ENCODE measurements around the gene MYCBPAP. TPM values are rescaled to one million over a fixed set of nuclear protein-coding genes. Genes with fewer than 3 reads are reported as not detected.

MYCBPAP gene
- total and polyA plus RNA-seq, 7 experiments from 2014 or later: 0.59 to 9.0 (median 5.1) TPM; not detected in 1

DNA sequence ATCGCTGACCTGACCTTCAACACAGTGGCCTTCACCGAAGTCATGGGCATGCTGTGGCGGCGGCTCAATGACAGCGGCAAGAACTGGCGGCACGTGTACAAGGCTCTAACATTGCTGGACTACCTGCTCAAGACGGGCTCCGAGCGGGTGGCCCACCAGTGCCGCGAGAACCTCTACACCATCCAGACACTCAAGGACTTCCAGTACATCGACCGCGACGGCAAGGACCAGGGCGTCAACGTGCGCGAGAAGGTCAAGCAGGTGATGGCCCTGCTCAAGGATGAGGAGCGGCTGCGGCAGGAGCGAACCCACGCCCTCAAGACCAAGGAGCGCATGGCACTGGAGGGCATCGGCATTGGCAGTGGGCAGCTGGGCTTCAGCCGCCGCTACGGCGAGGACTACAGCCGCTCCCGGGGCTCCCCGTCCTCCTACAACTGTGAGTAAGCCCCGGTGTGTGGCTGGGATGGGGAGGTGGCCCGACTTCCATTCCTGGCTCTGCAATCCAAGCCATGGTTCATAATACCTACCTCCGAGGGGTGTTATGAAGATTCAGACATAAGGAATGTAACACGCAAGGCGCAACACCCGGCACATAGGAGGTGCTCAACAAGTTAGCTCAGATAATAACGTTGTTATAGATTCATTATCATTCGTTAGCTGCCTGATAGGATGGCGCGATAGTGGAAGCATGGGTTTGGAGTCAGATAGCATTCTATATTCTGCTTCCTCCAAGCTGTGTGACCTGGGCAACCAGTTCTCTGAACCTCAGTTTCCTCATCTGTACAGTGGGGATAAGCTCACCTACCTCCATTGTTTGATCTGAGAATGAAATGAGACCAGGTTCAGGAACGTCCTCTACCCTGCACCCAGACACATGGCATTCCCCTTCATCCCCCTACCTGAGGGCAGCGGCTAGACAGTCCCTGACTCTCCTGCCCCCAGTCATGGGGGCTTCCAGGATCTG lies 28.7 kb downstream of the MYCBPAP start:
- intact Hi-C loops (cut with micrococcal nuclease): no loop called here
- POLR2A ChIA-PET: no interaction called here
- H3K27ac Mint-ChIP-seq: no peak overlapping the region

DNA sequence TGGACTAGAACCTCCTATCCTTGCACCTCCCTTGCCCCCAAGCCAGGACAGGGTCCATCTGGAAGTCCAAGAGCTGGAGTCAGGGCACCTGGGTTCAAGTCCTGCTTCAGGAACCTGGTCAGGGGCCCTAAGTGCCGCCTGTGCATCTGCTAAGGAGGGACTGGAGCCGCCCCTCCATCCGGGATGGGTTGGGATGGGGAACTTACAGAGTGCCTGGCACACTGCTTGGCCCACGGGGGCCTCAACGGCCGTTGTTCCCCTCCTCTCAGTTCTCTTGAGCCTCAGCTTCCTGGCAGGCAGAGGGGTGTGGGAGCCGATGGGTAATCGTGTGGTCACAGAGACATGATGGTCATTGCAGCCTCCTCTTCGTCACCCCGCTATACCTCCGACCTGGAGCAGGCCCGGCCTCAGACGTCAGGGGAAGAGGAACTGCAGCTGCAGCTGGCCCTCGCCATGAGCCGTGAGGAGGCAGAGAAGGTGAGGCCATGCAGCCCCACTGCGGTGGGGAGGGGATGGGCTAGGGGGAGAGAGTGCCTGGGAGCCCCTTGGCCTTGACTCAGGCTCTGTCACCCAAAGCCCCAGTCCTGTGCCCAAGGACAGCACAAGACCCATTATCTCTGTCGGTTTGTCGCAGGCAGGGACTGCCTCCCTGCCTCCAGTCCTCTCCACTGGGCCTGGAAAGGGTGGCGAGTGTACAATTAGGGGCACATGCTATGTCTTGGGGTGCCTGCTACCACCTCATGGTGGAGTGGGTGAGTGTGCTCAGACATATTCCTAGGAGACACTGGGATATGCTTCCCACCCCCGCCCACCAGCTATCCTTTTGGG lies 29.7 kb downstream of the MYCBPAP start:
- no peak overlapping the region for H3K27ac Mint-ChIP-seq
- Histone ChIP-seq H3K4me3 (ENCODE audit: low read length) (no peak overlapping the region), H3K27ac (ENCODE audit: low read depth, low read length) (no peak overlapping the region), H3K36me3 (ENCODE audit: control insufficient read depth in 2 of 3, insufficient read depth in 3 of 3, low read length in 3 of 3) (no peaks in the 10 kb centered on the region), H3K9me3 (ENCODE audit: control insufficient read depth in 2 of 3, low read length in 3 of 3) (no peaks in the 10 kb centered on the region), H3K27me3 (ENCODE audit: control insufficient read depth in 2 of 2, insufficient read depth in 2 of 2, low read length in 2 of 2) (peaks cover 0 to 7% of the 10 kb centered on the region in 2 donors), H3K4me1 (ENCODE audit: control insufficient read depth in 2 of 2, insufficient read depth in 2 of 2, low read length in 2 of 2) (peaks cover 10 to 16% of the 10 kb centered on the region in 2 donors)
- peaks cover 13 to 31% (median 19%) of the 10 kb centered on the region in 5 donors for H3K27me3 Mint-ChIP-seq
- no peak overlapping the region for H3K4me3 Mint-ChIP-seq
- no peaks in the 10 kb centered on the region for H3K36me3 Mint-ChIP-seq
- H3K4me1 Mint-ChIP-seq: peaks cover 12 to 26% (median 20%) of the 10 kb centered on the region in 7 donors
- CTCF ChIA-PET: no interaction called here
- no peak for ATAC-seq
- no peaks in the 10 kb centered on the region for H3K9me3 Mint-ChIP-seq
- intact Hi-C loops (cut with micrococcal nuclease): no loop called here
- no peak for DNase-seq
- POLR2A ChIA-PET: no interaction called here

More for the DNA sequence above, 28.7 kb downstream of the MYCBPAP start:
- Histone ChIP-seq H3K4me1 (ENCODE audit: control insufficient read depth in 2 of 2, insufficient read depth in 2 of 2, low read length in 2 of 2) (peaks cover 4 to 21% of the 10 kb centered on the region in 2 donors), H3K9me3 (ENCODE audit: control insufficient read depth in 2 of 3, low read length in 3 of 3) (no peaks in the 10 kb centered on the region), H3K27me3 (ENCODE audit: control insufficient read depth in 2 of 2, insufficient read depth in 2 of 2, low read length in 2 of 2) (peaks cover 0 to 14% of the 10 kb centered on the region in 2 donors), H3K36me3 (ENCODE audit: control insufficient read depth in 2 of 3, insufficient read depth in 3 of 3, low read length in 3 of 3) (no peaks in the 10 kb centered on the region), H3K4me3 (ENCODE audit: low read length) (no peak overlapping the region), H3K27ac (ENCODE audit: low read depth, low read length) (no peak overlapping the region)
- H3K27me3 Mint-ChIP-seq: peaks cover 17 to 36% (median 25%) of the 10 kb centered on the region in 5 donors
- H3K9me3 Mint-ChIP-seq: no peaks in the 10 kb centered on the region
- no peak overlapping the region for H3K4me3 Mint-ChIP-seq
- H3K4me1 Mint-ChIP-seq: peaks cover 11 to 27% (median 15%) of the 10 kb centered on the region in 7 donors
- CTCF ChIA-PET: no interaction called here
- DNase-seq (no peak), ATAC-seq (no peak)
- H3K36me3 Mint-ChIP-seq: no peaks in the 10 kb centered on the region

DNA sequence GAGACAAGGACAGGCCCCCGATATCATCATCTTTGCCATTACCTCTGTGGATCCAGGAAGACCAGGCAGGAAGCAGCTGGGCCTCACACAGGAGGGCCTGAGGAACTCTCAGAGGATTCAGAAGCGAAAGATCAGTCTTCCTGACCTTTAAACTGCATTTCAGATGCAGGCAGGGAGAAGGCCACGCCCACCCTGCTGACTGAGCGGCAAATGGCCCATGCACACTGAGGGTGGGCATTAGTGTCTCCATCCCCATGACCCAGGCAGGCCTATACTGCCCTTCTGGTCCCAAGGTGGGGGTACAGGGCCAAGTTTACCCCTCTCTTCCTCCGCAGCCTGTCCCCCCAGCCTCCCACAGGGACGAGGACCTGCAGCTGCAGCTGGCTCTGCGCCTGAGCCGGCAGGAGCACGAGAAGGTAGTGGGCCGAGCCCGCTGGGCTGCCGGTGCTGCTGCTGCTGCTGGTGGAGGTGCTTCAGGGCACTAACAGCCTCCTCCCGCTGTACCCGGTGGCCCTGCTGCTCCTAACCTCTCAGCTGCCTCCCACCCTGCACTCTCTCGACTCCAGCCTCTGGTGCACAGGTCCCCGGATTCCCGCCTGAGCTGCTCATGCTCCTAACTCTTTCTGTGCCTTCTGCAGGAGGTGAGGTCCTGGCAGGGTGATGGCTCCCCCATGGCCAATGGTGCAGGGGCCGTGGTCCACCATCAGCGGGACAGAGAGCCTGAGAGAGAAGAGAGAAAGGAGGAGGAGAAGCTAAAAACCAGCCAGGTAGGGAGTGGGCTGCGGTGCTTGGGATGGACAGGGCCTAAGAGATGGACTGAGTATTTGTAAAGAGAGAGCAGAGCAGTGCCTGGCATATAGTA lies 30.5 kb downstream of the MYCBPAP start:
- Histone ChIP-seq H3K4me3 (ENCODE audit: low read length) (no peak overlapping the region), H3K27ac (ENCODE audit: low read depth, low read length) (no peak overlapping the region), H3K27me3 (ENCODE audit: control insufficient read depth in 2 of 2, insufficient read depth in 2 of 2, low read length in 2 of 2) (no peaks in the 10 kb centered on the region), H3K4me1 (ENCODE audit: control insufficient read depth in 2 of 2, insufficient read depth in 2 of 2, low read length in 2 of 2) (peaks cover 10% of the 10 kb centered on the region in 2 donors), H3K36me3 (ENCODE audit: control insufficient read depth in 2 of 3, insufficient read depth in 3 of 3, low read length in 3 of 3) (no peaks in the 10 kb centered on the region), H3K9me3 (ENCODE audit: control insufficient read depth in 2 of 3, low read length in 3 of 3) (no peaks in the 10 kb centered on the region)
- ATAC-seq: no peak
- ChIA-PET CTCF (no interaction called here), POLR2A (no interaction called here)
- Mint-ChIP-seq H3K4me1 (peaks cover 5 to 18% (median 12%) of the 10 kb centered on the region in 7 donors), H3K9me3 (no peaks in the 10 kb centered on the region), H3K36me3 (no peaks in the 10 kb centered on the region), H3K4me3 (no peak overlapping the region), H3K27ac (peak overlapping the region in 1 of 9 donors; percentile 51), H3K27me3 (peaks cover 5 to 26% (median 12%) of the 10 kb centered on the region in 5 donors)
- intact Hi-C loops (cut with micrococcal nuclease): no loop called here
- no peak for DNase-seq

DNA sequence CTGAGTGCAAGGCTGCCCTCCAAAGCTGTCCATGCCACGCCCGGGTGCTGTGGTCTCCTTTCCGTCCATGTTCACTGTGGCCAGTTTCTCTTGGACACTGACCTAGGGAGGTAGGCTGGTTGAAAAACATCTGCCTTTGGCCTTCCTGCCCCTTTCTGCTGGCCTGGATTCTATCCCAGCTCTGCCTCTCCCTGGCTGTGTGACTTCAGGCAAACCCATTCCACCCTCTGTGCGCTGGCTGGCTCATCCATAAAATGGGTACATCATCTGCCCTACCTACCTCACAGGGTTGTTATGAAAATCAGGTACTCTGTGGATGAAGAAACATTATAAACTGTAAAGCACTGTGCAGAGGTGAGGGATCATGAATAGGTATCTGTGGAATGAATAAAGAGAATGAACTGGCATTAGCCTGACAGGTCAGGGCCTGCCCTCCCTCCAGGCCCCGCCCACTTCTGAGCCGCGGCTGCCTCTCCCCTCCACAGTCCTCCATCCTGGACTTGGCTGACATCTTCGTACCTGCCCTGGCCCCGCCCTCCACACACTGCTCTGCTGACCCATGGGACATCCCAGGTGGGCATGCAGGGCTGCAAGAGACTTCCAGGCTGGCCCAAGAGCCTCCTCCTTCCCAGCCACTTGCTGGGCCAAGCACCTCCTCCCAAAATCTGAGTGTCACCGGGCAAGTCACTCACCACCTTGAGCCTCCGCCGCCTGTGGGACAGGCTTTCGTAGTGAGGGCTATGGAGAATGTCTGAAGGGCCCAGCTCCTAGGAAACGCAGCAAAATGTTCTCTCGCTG lies 31.7 kb downstream of the MYCBPAP start:
- Mint-ChIP-seq H3K27ac (no peak overlapping the region), H3K4me3 (peak overlapping the region in 1 of 10 donors; percentile 38), H3K27me3 (peaks cover 3 to 23% (median 13%) of the 10 kb centered on the region in 5 donors), H3K36me3 (no peaks in the 10 kb centered on the region), H3K9me3 (no peaks in the 10 kb centered on the region), H3K4me1 (peaks cover 0 to 21% (median 15%) of the 10 kb centered on the region in 7 donors)
- Histone ChIP-seq H3K9me3 (ENCODE audit: control insufficient read depth in 2 of 3, low read length in 3 of 3) (no peaks in the 10 kb centered on the region), H3K4me3 (ENCODE audit: low read length) (no peak overlapping the region), H3K27ac (ENCODE audit: low read depth, low read length) (no peak overlapping the region), H3K4me1 (ENCODE audit: control insufficient read depth in 2 of 2, insufficient read depth in 2 of 2, low read length in 2 of 2) (peaks cover 10% of the 10 kb centered on the region in 2 donors), H3K27me3 (ENCODE audit: control insufficient read depth in 2 of 2, insufficient read depth in 2 of 2, low read length in 2 of 2) (no peaks in the 10 kb centered on the region), H3K36me3 (ENCODE audit: control insufficient read depth in 2 of 3, insufficient read depth in 3 of 3, low read length in 3 of 3) (no peaks in the 10 kb centered on the region)
- ChIA-PET POLR2A (no interaction called here), CTCF (no interaction called here)
- no peak for ATAC-seq
- no peak for DNase-seq
- intact Hi-C loops (cut with micrococcal nuclease): loop anchor here (5.0 to 10.0 kb wide), 2 partner anchors 167 to 615 kb away; partner anchors contain the start of genes ANKRD40 (in 2 of the 2) and NME1 (in 1 of the 2)

DNA sequence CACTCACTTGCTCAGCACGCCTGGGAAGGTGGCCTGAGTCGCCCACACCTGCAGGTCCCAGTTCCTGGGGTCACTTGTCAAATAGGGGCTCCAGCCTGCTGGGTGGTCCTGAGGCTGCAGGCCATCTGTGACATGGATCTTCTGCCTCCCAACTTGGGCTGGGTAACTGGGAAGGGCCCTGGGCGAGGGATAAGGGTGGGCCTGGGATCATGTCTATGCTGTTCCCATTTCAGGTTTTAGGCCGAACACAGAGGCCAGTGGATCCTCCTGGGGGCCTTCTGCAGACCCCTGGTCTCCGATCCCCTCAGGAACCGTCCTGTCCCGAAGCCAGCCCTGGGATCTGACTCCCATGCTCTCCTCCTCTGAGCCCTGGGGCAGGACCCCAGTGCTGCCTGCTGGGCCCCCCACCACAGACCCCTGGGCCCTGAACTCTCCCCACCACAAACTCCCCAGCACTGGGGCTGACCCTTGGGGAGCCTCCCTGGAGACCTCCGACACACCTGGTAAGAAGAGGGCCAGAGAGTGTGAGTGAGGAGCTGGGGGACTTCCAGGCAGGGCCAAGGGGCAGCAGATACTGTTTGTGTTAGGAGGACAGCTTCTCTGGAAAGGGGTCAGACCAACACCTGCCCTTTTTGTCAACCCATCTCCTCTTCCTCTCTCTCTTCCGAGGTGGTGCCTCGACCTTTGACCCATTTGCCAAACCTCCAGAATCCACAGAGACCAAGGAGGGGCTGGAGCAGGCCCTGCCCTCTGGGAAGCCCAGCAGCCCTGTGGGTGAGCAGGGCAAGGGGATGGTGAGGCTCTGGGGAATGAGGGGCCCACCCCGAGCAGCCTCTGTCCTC lies 32.5 kb downstream of the MYCBPAP start:
- no peaks in the 10 kb centered on the region for H3K36me3 ChIP-seq (ENCODE audit: control insufficient read depth in 2 of 3, insufficient read depth in 3 of 3, low read length in 3 of 3)
- no peaks in the 10 kb centered on the region for H3K27me3 ChIP-seq (ENCODE audit: control insufficient read depth in 2 of 2, insufficient read depth in 2 of 2, low read length in 2 of 2)
- intact Hi-C loops (cut with micrococcal nuclease): loop anchor here (1.0 to 10.0 kb wide), 3 partner anchors 58 to 614 kb away; partner anchors contain the start of genes ANKRD40 (in 2 of the 2) and NME1 (in 1 of the 2)
- ATAC-seq (no peak), DNase-seq (no peak)
- CTCF ChIA-PET: interaction anchor here (1.0 to 1.2 kb wide), 2 partner anchors 26 to 88 kb away, joined by 3 to 4 read pairs; no protein-coding TSS in a partner anchor
- Mint-ChIP-seq H3K27ac (no peak overlapping the region), H3K27me3 (peaks cover 0 to 23% (median 11%) of the 10 kb centered on the region in 5 donors), H3K4me3 (peak overlapping the region in 8 of 10 donors; percentile 80 to 88 (median 85)), H3K36me3 (no peaks in the 10 kb centered on the region), H3K9me3 (no peaks in the 10 kb centered on the region), H3K4me1 (peaks cover 0 to 19% (median 15%) of the 10 kb centered on the region in 7 donors)
- H3K4me3 ChIP-seq (ENCODE audit: low read length): no peak overlapping the region
- POLR2A ChIA-PET: interaction anchor here (0.6 to 2.1 kb wide), 3 partner anchors 19 to 190 kb away, joined by 3 to 9 read pairs (median 3); partner anchors contain the start of gene CACNA1G
- no peaks in the 10 kb centered on the region for H3K9me3 ChIP-seq (ENCODE audit: control insufficient read depth in 2 of 3, low read length in 3 of 3)
- no peak overlapping the region for H3K27ac ChIP-seq (ENCODE audit: low read depth, low read length)
- H3K4me1 ChIP-seq (ENCODE audit: control insufficient read depth in 2 of 2, insufficient read depth in 2 of 2, low read length in 2 of 2): peaks cover 10% of the 10 kb centered on the region in 2 donors
